LNCAP (cell line): ENCODE data around the gene PLD2.

Experiments used
- TF ChIP-seq, protein P1 (sequence below): fragments of 450-650 bp; IDR thresholded peaks from 2 replicates; pipeline ENCODE4 v1.5.1; 2017; ENCODE audit warnings: mild to moderate bottlenecking

Gene PLD2

DNA sequence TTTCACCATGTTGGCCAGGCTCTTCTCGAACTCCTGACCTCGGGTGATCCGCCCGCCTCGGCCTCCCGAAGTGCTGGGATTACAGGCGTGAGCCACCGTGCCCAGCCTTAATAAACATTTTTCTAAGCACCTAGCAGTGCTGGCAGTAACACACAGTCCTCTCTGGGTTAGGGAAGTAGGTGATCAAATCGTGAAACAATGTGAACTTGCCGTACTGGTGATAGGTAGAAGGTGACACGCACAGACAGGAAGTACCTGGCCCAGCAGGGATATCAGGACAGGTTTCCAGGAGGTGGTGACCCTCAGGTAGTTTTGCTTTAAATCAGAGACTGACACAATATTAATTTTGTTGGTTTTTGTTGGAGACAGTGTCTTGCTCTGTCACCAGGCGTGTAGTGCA, 4.5 kb downstream of the PLD2 start:
- TF ChIP-seq, protein P1, sequence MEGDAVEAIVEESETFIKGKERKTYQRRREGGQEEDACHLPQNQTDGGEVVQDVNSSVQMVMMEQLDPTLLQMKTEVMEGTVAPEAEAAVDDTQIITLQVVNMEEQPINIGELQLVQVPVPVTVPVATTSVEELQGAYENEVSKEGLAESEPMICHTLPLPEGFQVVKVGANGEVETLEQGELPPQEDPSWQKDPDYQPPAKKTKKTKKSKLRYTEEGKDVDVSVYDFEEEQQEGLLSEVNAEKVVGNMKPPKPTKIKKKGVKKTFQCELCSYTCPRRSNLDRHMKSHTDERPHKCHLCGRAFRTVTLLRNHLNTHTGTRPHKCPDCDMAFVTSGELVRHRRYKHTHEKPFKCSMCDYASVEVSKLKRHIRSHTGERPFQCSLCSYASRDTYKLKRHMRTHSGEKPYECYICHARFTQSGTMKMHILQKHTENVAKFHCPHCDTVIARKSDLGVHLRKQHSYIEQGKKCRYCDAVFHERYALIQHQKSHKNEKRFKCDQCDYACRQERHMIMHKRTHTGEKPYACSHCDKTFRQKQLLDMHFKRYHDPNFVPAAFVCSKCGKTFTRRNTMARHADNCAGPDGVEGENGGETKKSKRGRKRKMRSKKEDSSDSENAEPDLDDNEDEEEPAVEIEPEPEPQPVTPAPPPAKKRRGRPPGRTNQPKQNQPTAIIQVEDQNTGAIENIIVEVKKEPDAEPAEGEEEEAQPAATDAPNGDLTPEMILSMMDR = no peak

DNA sequence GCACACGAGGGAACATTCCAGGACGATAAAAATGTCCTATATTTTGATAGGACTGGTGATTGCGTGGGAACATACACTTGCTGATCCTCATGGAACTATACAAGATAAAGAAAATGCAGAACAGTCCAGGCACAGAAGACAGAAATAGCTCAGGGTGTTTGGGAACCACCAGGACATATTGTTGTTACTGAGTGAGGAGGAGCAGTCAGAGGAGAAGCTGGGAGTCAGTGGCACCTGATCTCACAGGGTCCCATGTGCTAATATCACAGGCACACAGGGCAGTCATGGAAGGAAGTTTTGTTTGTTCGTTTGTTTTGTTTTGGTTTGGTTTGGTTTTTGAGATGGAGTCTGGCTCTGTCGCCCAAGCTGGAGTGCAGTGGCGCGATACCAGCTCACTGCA, 5.7 kb downstream of the PLD2 start:
- TF ChIP-seq, protein P1 = no peak

- TF ChIP-seq, protein P1 = no peak
Measured at GRCh38 chr17:4815043-4815675, 8.2 kb downstream of the PLD2 start.

GRCh38 chr17:4816826-4817225, 9.9 kb downstream of the PLD2 start:
- TF ChIP-seq, protein P1 = no peak

DNA sequence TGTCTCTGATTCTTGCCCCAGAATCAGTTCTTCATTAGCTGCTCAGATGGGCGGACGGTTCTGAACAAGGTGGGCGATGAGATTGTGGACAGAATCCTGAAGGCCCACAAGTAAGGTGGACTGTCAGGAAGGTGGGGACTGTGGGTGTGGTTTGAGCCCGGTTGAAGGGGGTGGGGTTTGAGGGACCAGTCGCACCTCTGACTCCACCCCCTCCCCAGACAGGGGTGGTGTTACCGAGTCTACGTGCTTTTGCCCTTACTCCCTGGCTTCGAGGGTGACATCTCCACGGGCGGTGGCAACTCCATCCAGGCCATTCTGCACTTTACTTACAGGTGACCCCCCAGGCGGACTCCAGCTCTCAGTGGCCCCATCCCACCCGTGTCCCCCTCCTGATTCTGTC, 11.3 kb downstream of the PLD2 start:
- TF ChIP-seq, protein P1 = no peak

DNA sequence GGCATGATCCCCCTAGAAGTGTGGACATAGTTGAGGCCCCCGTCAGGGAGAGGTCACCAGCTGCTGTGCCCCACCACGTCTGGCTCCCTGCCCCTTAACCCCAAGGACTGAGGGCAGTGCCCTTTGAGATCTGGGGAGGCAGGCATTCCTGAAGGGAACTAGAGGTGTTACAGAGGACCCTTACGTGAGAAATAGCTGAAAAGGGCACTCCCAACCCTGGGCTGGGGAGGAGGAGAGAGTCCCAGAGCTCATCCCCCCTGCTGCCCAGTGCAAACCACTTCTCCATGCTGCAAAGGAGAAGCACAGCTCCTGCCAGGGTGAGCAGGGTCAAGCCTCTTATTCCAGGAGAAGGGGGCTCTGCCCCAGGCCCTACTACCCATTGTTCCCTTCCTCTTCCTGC, 15.9 kb downstream of the PLD2 start:
- TF ChIP-seq, protein P1 = no peak

DNA sequence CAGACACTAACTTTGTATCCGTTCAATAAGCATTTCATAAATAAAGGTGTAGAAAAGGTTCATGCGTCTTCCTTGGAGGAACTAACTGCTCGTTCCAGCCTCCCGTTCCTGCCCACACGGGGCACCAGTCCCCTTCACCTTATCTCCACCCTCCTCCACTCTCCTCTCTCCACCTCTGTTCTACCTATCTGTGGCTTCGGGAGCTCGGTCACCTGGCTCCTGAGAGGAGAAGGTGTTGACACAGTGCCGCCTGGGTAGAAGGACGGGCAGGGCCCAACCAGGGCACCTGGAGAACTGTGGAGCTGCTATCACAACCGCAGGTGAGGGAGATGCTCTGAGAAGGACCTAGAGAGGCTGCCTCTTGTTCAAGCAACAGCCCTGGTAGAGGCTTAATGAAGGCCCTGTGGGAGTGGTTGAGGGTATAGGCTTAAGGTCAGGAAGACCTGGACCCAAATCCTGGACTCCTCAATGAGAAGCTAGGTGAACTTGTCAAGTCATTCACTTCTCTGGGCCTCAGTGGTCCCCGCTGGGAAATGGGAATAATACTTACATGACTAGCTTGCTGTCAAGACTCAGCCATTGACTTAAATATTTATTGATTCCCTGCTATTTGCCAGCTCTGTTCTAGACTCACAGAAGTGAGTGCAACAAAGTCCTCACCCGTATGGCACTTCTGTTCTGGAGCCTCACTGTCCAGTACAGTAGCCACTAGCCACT, 16.6 kb downstream of the PLD2 start:
- TF ChIP-seq, protein P1 = no peak
